OCI-M1 (cell line): ENCODE measurements around the gene NOVA2.

Experiments
- DNase-seq: peaks from one replicate; lab custom pipeline; 2025; lab: John Stamatoyannopoulos, UW

The NOVA2 gene

GRCh38 chr19:45895519-45895972 lies 78.1 kb downstream of the NOVA2 start:
- no peak for DNase-seq

- no peak for DNase-seq
These were observed 82.8 kb downstream of the NOVA2 start for GRCh38 chr19:45890877-45891276.

GRCh38 chr19:45889210-45889885 lies 84.3 kb downstream of the NOVA2 start:
- peak; percentile 61 for DNase-seq

GRCh38 chr19:45887200-45887710 lies 86.4 kb downstream of the NOVA2 start:
- DNase-seq, result peak; percentile 66

GRCh38 chr19:45886427-45887199 lies 87.1 kb downstream of the NOVA2 start:
- DNase-seq, result peak; percentile 96

- DNase-seq, result peak; percentile 97
These were observed 87.9 kb downstream of the NOVA2 start, which contains the start of gene IRF2BP1 for GRCh38 chr19:45885556-45886426. Gene IRF2BP1 (minus strand): TSS chr19:45886141. CDS start chr19:45885774, 367 bp downstream.

GRCh38 chr19:45884682-45885555 lies 88.7 kb downstream of the NOVA2 start:
- peak; percentile 68 for DNase-seq

GRCh38 chr19:45883881-45884681 lies 89.6 kb downstream of the NOVA2 start:
- DNase-seq, result no peak
